Fibroblast of skin of right quadriceps (primary cell): ENCODE data around the gene RPL10.
A peak's percentile ranks its signal among the peaks of the same experiment; 100 is the strongest.

ENCODE experiments used
- DNase-seq: peaks from one replicate; pipeline ENCODE4 v3.0.0-alpha.2; 2013

RPL10 gene

GRCh38 chrX:154433605-154434004 is 35.4 kb downstream of the RPL10 start:
- DNase-seq, result no peak

- no peak for DNase-seq
Observed at GRCh38 chrX:154434394-154435168, 36.4 kb downstream of the RPL10 start.

GRCh38 chrX:154435171-154435733 is 37.1 kb downstream of the RPL10 start:
- DNase-seq, result no peak

GRCh38 chrX:154436374-154436982 is 38.3 kb downstream of the RPL10 start:
- DNase-seq, result no peak

- peak; percentile 63 for DNase-seq
Observed at GRCh38 chrX:154436983-154437752, 39.0 kb downstream of the RPL10 start, which contains the start of gene GDI1. GDI1 (plus strand) TSS chrX:154437154; CDS start chrX:154437255, 101 bp downstream.

GRCh38 chrX:154437971-154438893 is 40.1 kb downstream of the RPL10 start:
- DNase-seq, result no peak

GRCh38 chrX:154439841-154440240 is 41.7 kb downstream of the RPL10 start:
- DNase-seq, result no peak

GRCh38 chrX:154440623-154441357 is 42.6 kb downstream of the RPL10 start:
- no peak for DNase-seq

- no peak for DNase-seq
Observed at GRCh38 chrX:154441564-154441963, 43.4 kb downstream of the RPL10 start.

- DNase-seq, result no peak
Observed at GRCh38 chrX:154441984-154442707, 44.0 kb downstream of the RPL10 start.

- DNase-seq, result no peak
Observed at GRCh38 chrX:154443479-154443910, 45.3 kb downstream of the RPL10 start.

GRCh38 chrX:154443992-154444754 is 46.0 kb downstream of the RPL10 start, which contains the start of gene FAM50A:
FAM50A (plus strand) TSS chrX:154444141; CDS start chrX:154444236, 95 bp downstream.
- DNase-seq, result peak; percentile 47

GRCh38 chrX:154444755-154445246 is 46.6 kb downstream of the RPL10 start:
- DNase-seq, result no peak

- DNase-seq, result no peak
Observed at GRCh38 chrX:154445776-154446175, 47.6 kb downstream of the RPL10 start.

- DNase-seq, result no peak
Observed at GRCh38 chrX:154446430-154446829, 48.3 kb downstream of the RPL10 start.

- no peak for DNase-seq
Observed at GRCh38 chrX:154448484-154448883, 50.3 kb downstream of the RPL10 start.

- no peak for DNase-seq
Observed at GRCh38 chrX:154449618-154450017, 51.4 kb downstream of the RPL10 start.

GRCh38 chrX:154450312-154450711 is 52.1 kb downstream of the RPL10 start:
- DNase-seq, result no peak
